Peyer's patch (tissue), 4 donors: ENCODE data around the gene DPH2.

Experiments used
- CTCF ChIP-seq, 6 experiments: fragments of 450-650 bp in 4 of 6; fragments of 200-600 bp in 2 of 6; sonication (generic) in 1 of 6; IDR thresholded peaks; one replicate each; pipeline ENCODE4 v1.5.1; 2017 to 2019; ENCODE audit warnings: antibody characterized with exemption in 6 of 6, mild to moderate bottlenecking in 3 of 6, moderate library complexity in 1 of 6
- POLR2A ChIP-seq, 2 donors: fragments of 450-650 bp; IDR thresholded peaks; one replicate each; pipeline ENCODE4 v1.5.1; 2017; ENCODE audit warnings: antibody characterized with exemption in 2 of 2, mild to moderate bottlenecking in 2 of 2, moderate library complexity in 2 of 2

GRCh38 chr1:44008259-44008658 lies 38.4 kb downstream of the DPH2 start:
- TF ChIP-seq CTCF (IDR thresholded peaks at IDR 0.05) (no peak), POLR2A (IDR thresholded peaks at IDR 0.05) (no peak)
